Karpas-422 (cell line): ENCODE data around the gene ARMCX2. TPM values are rescaled to one million over a fixed set of nuclear protein-coding genes. Genes with fewer than 3 reads are reported as not detected.
A peak's percentile ranks its signal among the peaks of the same experiment; 100 is the strongest.

ENCODE experiments used
- DNase-seq: peaks from one replicate; pipeline ENCODE4 v3.0.0-alpha.2; 2015
- H2AFZ ChIP-seq: fragments of 200-600 bp; sonication (generic); 2 replicates; pipeline ENCODE4 v1.6.1; 2014; ENCODE audit warnings: antibody characterized with exemption, low read length, mixed read lengths
- H3K27ac ChIP-seq: fragments of 200-600 bp; sonication (generic); 2 replicates; pipeline ENCODE4 v1.5.1; 2014; ENCODE audit warnings: mild to moderate bottlenecking, low read length, moderate library complexity
- H3K27me3 ChIP-seq: fragments of 200-600 bp; sonication (generic); 2 replicates; pipeline ENCODE4 v1.6.1; 2014; ENCODE audit warnings: low read length, mixed read lengths
- H3K36me3 ChIP-seq: fragments of 200-600 bp; sonication (generic); 2 replicates; pipeline ENCODE4 v1.6.1; 2014; ENCODE audit warnings: low read length, mixed read lengths; ENCODE audit not compliant: insufficient read depth
- H3K4me1 ChIP-seq: fragments of 200-600 bp; sonication (generic); 2 replicates; pipeline ENCODE4 v1.6.1; 2014; ENCODE audit warnings: mild to moderate bottlenecking, low read length, mixed read lengths
- H3K4me2 ChIP-seq: fragments of 200-600 bp; sonication (generic); 2 replicates; pipeline ENCODE4 v1.6.1; 2014; ENCODE audit warnings: low read length, low read depth, mild to moderate bottlenecking; ENCODE audit not compliant: poor library complexity, severe bottlenecking
- H3K4me3 ChIP-seq: fragments of 200-600 bp; sonication (generic); 2 replicates; pipeline ENCODE4 v1.5.1; 2014; ENCODE audit warnings: mild to moderate bottlenecking, antibody characterized with exemption, low read length, mixed read lengths
- H3K79me2 ChIP-seq: fragments of 200-600 bp; sonication (generic); 2 replicates; pipeline ENCODE4 v1.6.1; 2014; ENCODE audit warnings: mild to moderate bottlenecking, low read length, mixed read lengths
- H3K9ac ChIP-seq: fragments of 200-600 bp; sonication (generic); 2 replicates; pipeline ENCODE4 v1.6.0; 2014; ENCODE audit warnings: low read length
- H3K9me2 ChIP-seq: fragments of 200-600 bp; sonication (generic), shearing (Covaris generic); replicated peaks from 2 replicates; pipeline ENCODE4 v1.6.0; 2014; ENCODE audit warnings: mild to moderate bottlenecking, low read length, moderate library complexity; ENCODE audit not compliant: insufficient read depth
- H3K9me3 ChIP-seq: fragments of 300-700, 200-600 bp; sonication (generic); 2 replicates; pipeline ENCODE4 v1.6.1; 2014; ENCODE audit warnings: low read length, mixed read lengths
- H4K20me1 ChIP-seq: fragments of 200-600 bp; sonication (generic); 2 replicates; pipeline ENCODE4 v1.6.1; 2014; ENCODE audit warnings: mild to moderate bottlenecking, antibody characterized with exemption, low read length, low read depth; ENCODE audit not compliant: insufficient read depth
- small RNA-seq: library from RNA; depleted of rRNA; stranded (forward); fragments of <200 nt; gene quantifications from one replicate; pipeline ENCODE3, GENCODE V24; 2014
- total RNA-seq: library from RNA; depleted of rRNA; stranded (reverse); fragments of >200 nt; shearing (Covaris generic); gene quantifications from 2 replicates; pipeline ENCODE4 v1.2.3, GENCODE V29; 2014; ENCODE audit warnings: low replicate concordance; rRNA removed

The ARMCX2 gene
- total RNA-seq, 1 experiment from 2014 or later = not detected

- Histone ChIP-seq H3K4me1 (no peaks in the 10 kb centered on the region), H3K36me3 (no peaks in the 10 kb centered on the region), H3K79me2 (no peaks in the 10 kb centered on the region), H2AFZ (no peak overlapping the region), H4K20me1 (no peaks in the 10 kb centered on the region), H3K9ac (no peak overlapping the region), H3K9me2 (no peaks in the 10 kb centered on the region), H3K9me3 (no peaks in the 10 kb centered on the region), H3K27me3 (no peaks in the 10 kb centered on the region), H3K4me3 (no peak overlapping the region), H3K27ac (no peak overlapping the region), H3K4me2 (no peak overlapping the region)
- DNase-seq = no peak
Observed at GRCh38 chrX:101639583-101639982, 20.1 kb downstream of the ARMCX2 start.

- peaks cover 34% of the 10 kb centered on the region for H3K4me1 ChIP-seq
- peaks cover 14% of the 10 kb centered on the region for H3K79me2 ChIP-seq
- peaks cover 3% of the 10 kb centered on the region; the same call in 1 of the 2 replicates for H3K36me3 ChIP-seq
- H3K4me2 ChIP-seq = no peak overlapping the region
- no peaks in the 10 kb centered on the region for H3K9me3 ChIP-seq
- H3K27ac ChIP-seq = no peak overlapping the region
- no peaks in the 10 kb centered on the region for H4K20me1 ChIP-seq
- H3K9me2 ChIP-seq = no peaks in the 10 kb centered on the region
- no peak overlapping the region for H3K9ac ChIP-seq
- H3K4me3 ChIP-seq = no peak overlapping the region
- H2AFZ ChIP-seq = peak overlapping the region; percentile 49; the same call in 1 of the 2 replicates
- H3K27me3 ChIP-seq = no peaks in the 10 kb centered on the region
- DNase-seq = peak; percentile 49
Observed at GRCh38 chrX:101619364-101619763, 40.3 kb downstream of the ARMCX2 start.

GRCh38 chrX:101617211-101618191, 42.1 kb downstream of the ARMCX2 start, which contains the start of gene ARMCX6:
Gene ARMCX6, minus strand, starts transcription at chrX:101618000. Its CDS starts 1,380 bp downstream, at chrX:101616620.
- peaks cover 3% of the 10 kb centered on the region; the same call in 1 of the 2 replicates for H3K36me3 ChIP-seq
- H3K4me1 ChIP-seq = peaks cover 26% of the 10 kb centered on the region
- H3K9me2 ChIP-seq = no peaks in the 10 kb centered on the region
- peak within 1 kb of the TSS; percentile 79 for H3K4me3 ChIP-seq
- peak within 1 kb of the TSS; percentile 64 for H3K27ac ChIP-seq
- peak; percentile 90 for DNase-seq
- no peaks in the 10 kb centered on the region for H4K20me1 ChIP-seq
- H3K27me3 ChIP-seq = no peaks in the 10 kb centered on the region
- H3K79me2 ChIP-seq = no peaks in the 10 kb centered on the region
- H2AFZ ChIP-seq = peak within 1 kb of the TSS; percentile 49; the same call in 1 of the 2 replicates
- H3K4me2 ChIP-seq = peak within 1 kb of the TSS; percentile 72
- no peaks in the 10 kb centered on the region for H3K9me3 ChIP-seq
- H3K9ac ChIP-seq = peak within 1 kb of the TSS; percentile 77

GRCh38 chrX:101605728-101606127, 53.9 kb downstream of the ARMCX2 start:
- no peak overlapping the region for H3K9ac ChIP-seq
- no peak for DNase-seq
- no peaks in the 10 kb centered on the region for H4K20me1 ChIP-seq
- H3K4me2 ChIP-seq = no peak overlapping the region
- H2AFZ ChIP-seq = no peak overlapping the region
- no peak overlapping the region for H3K27ac ChIP-seq
- no peak overlapping the region for H3K4me3 ChIP-seq
- no peaks in the 10 kb centered on the region for H3K79me2 ChIP-seq
- H3K4me1 ChIP-seq = no peaks in the 10 kb centered on the region
- no peaks in the 10 kb centered on the region for H3K9me3 ChIP-seq
- H3K27me3 ChIP-seq = no peaks in the 10 kb centered on the region
- H3K36me3 ChIP-seq = no peaks in the 10 kb centered on the region
- no peaks in the 10 kb centered on the region for H3K9me2 ChIP-seq

Small RNAs within 50 kb of the gene (small RNA-seq; reads per million reads assigned to genes)
- gene RNU6-30P (0.55 reads per million, percentile 12 among the genes with 10 or more reads in this experiment), gene RNU6-587P (not detected)

Other genes with a start within 250 kb of the ARMCX2 start
- 0.94 and 5.9 TPM in 2 replicates for gene ARMCX4, start 174.4 kb downstream of the ARMCX2 start, total RNA-seq
- not detected in 2 replicates for gene ARMCX1, start 109.3 kb downstream of the ARMCX2 start, total RNA-seq
- gene ARMCX6, start 41.9 kb downstream of the ARMCX2 start, total RNA-seq = 43.1 and 57.2 TPM in 2 replicates
- 21.4 and 22.2 TPM in 2 replicates for gene ARMCX3, start 36.7 kb downstream of the ARMCX2 start, total RNA-seq